Dermis microvascular lymphatic vessel endothelial cell (primary cell): ENCODE results near the gene SLAMF6. TPM values are rescaled to one million over a fixed set of nuclear protein-coding genes. Genes with fewer than 3 reads are reported as not detected.
A peak's percentile ranks its signal among the peaks of the same experiment; 100 is the strongest.

Experiments used
- DNase-seq, 2 donors: peaks; one replicate each; pipeline versions ENCODE4 v3.0.0 to v3.0.0-alpha.2; 2010; ENCODE audit warnings: low read depth in 2 of 2
- total RNA-seq: library from RNA; depleted of rRNA; stranded (reverse); fragments of >200 nt; gene quantifications from 2 replicates; pipeline ENCODE4 v1.2.1, GENCODE V29; 2014

SLAMF6 gene
- total RNA-seq, 1 donor from 2014 or later, result not detected

DNA sequence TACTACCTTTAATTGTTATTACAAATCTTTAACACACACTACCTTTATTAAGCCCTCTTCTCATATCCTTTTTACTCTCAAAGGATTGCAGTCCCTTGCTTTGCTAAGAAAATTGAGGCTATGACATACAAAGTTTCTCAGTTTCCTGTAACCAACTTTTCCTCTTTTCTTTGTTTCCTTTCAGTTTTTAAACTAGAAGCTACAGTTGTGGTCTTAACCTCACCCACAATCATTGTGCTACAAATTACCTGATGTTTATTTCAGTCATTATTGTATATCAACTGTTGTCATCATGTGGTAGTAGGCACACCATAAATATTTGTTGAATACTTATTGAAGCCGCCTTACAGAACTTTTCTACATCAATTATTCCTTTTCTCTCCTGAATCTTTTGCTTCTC lies 51.8 kb downstream of the SLAMF6 start:
- no peak for DNase-seq

DNA sequence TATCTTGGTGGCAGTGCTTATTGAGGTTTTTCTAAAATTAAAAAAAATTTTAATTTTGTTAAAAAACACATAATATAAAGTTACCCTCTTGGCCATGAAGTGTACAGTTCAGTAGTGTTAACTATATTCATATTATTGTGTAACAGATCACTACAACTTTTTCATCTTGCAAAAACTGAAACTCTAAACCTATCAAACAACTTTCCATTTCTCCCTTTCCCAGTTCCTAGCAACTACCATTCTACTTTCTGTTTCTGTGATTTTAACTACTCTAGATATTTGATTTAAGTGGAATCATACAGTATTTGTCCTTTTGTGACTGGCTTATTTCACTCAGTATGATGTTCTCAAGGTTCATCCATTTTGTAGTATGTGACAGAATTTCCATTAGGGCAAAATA lies 55.5 kb downstream of the SLAMF6 start:
- DNase-seq, result no peak

DNA sequence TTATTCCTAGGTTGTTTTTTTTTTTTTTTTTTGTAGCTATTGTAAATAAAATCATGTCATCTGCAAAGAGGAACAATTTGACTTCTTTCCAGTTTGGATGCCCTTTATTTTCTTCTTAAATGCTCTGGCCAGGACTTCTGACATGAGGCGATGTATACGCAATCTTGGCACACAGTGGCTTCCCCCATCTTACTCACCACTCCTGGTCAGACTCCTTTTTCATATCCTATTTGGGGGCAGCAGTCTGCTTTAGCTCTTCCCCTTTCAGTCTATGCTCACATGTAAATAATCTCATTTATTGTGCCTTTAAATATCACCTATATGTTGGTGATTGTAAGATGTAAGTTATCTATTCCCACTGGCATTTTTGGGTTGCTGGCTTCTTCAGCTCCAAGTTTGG lies 56.1 kb downstream of the SLAMF6 start:
- DNase-seq, result no peak

GRCh38 chr1:160465123-160465522 lies 57.9 kb downstream of the SLAMF6 start:
- no peak for DNase-seq

DNA sequence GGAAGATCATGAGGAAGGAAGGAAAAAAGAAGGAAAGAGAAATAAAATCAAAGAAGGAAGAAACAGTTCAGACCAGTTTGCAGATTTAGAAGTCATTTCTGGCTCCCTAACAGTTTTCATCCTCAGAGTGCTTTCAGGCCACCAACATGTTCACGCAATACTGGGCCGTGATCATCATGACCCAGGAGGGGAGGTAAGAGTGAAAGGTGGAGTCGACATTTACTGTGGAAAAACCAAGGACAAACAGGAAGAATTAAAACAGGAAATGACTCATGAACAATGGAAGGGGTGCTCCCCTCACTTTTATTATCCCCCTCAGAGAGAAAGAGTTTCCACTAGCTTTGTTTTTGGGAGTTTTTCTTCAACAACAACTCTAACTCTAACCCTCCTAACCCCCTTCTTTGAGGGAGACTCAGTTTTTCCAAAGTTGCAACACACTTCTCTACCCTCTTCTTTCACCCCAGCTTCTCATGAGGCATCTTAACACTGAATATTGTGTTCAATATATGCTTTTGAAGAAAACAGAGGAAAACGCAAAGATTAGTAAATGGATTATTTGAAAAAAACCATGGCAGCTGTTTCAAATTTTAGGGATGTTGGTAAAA lies 62.3 kb downstream of the SLAMF6 start:
- DNase-seq, result peak; percentile 3 to 27

- DNase-seq, result no peak
These were observed 62.8 kb downstream of the SLAMF6 start for GRCh38 chr1:160460214-160460642.

DNA sequence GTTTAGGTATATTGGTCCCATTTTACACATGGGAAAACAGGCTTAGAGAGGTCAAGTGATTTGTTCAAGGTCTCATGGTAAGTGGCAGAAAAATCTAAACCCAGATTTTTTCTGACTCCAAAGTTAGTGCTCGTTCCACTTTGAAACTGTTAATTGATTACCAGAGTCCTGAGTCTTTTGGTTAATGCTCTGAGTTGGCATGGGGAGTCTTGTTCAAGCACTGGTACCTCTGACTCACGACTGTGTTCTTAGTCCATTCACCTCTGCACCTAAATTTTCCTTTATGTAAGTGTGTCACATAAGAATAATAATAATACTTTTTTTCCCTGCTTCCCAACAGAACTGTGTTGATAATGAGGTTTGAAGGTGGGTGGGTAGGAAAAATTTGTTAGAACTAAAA lies 63.4 kb downstream of the SLAMF6 start:
- no peak for DNase-seq

DNA sequence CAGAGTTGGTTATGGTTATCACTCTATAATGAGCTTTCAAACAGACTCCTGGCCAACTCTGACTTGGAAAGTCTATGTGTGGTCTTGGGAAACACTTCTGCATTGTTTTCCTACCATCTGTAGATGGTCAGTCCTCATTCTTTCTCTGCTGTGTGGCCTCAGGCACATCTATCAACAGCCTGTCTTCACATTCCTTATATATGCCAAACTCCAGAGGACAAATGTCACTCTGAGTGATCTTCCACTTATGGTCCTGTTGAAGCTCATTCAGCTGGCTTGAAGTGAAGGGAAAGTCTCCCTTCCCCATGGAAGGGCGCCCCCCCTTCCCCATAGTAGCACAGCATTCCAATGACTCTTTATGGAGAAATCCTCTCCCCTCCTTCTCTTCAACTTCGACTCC lies 64.0 kb downstream of the SLAMF6 start:
- no peak for DNase-seq

DNA sequence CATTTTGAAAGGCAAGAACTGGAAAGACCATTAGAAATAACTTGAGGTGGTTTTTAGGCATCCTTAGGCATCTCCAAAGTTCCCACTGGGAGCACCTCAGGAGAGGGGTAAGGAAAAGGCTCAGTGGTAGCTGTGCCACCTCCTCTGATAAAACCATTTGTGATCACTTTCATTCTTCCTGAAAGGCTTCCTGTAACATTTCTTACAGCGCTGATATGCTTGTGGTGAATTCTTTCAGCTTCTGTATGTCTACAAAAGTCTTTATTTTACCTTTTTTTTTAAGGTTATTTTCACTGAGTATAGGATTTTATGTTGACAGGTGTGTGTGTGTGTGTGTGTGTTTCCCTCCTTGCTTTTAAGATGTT lies 67.9 kb downstream of the SLAMF6 start:
- no peak for DNase-seq

DNA sequence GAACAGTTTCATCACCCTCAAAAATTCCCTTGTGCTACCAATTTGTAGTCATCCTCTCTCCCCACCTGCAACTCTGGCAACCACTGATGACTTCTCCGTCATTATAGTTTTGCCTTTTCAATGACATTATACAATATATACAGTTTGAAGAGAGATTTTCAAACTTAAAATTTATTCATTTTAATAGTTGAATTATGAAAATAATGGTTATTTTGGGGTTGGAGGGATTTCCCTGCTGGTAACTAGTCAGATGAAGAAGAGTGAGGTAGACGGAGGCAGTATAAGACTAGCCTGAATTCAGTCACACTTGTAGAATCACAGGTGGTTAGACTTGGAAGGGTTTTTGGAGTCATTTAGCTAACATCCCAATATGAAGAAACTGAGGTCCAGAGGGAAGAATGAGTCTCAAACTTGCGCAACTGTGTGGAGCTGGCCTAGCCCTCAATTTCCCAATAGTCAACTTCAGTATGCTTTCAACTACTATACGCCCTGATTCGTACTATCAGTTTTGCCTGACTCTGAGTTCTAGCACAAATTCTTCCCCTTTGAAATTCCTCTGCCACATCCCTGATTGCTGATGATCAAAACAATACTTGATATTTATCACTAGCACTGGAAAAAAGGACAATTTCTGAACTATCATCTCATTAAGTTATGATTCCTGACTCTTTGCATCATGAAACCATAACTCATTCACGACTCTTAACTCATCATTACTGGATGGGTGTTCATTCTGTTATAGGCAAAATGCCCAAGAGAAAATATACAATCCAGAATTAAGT lies 68.5 kb downstream of the SLAMF6 start:
- no peak for DNase-seq

DNA sequence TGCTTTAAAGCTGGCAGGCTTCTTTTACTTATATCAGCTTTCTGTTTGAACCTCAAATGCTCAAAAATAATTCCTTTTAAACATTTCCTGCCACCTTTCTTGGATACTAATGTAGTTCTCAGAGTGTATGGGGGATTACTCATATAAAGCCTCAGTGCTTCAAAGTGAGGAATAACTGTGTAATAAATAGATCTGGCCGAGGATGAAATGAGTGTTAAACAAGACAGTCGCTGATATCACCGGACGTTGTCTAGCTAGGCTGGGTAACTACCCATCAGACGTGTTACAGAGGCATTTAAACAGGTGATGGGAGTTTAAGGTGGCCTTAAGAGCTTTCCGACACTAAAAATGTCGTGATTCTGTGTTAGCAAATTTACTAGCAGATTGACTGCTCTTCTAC lies 69.6 kb downstream of the SLAMF6 start:
- no peak for DNase-seq

DNA sequence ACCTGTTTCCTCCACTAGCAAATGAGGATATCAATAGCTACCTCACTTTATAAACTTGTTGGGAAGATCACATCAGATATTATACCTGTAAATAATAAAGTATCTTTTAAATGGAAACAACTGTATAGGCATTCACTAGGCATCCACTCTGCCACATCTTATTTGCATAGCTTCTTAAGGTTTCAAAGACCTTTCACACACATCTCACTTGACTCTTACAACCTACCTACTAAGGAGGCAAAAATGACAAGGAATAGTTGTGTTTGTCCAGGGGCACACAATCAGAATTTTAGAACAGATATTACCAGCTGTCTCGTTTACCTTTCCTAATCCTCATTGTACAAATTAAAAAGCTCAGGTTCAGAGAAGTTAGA lies 71.2 kb downstream of the SLAMF6 start:
- no peak for DNase-seq

DNA sequence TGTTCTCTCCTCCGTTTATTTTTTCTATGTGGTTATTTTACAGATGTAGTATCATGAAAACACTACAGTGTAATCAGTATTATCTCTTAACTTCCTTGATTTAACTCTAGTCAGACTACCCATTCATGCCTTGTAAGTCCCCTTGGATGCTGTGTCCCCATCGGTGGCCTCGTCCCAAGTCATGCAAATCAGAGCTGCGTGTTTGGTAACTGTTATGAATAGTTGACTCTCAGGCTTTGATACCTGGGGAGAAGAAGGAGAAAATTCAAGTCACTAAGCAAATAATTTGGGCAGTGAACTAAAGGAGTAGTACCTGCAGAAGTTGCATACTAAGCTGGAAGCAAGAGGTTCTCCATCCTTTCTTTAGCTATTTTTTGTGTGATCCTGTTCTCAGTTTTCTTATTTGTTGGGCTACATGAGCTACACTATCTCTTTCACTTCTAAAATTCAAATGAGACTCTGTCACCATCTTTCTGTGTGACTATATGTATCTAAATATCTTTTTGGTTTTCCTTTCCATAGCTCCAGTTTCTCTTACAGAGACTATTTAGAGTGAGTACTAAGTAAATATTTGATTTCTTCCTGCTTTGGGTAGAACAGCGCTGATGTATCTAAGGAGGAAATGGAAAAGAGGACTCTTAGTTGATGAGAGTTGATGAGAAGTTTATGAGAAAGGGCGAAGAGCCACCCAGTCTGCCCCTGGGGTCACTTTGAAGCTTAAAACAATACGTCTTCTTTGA lies 71.8 kb downstream of the SLAMF6 start:
- no peak for DNase-seq

DNA sequence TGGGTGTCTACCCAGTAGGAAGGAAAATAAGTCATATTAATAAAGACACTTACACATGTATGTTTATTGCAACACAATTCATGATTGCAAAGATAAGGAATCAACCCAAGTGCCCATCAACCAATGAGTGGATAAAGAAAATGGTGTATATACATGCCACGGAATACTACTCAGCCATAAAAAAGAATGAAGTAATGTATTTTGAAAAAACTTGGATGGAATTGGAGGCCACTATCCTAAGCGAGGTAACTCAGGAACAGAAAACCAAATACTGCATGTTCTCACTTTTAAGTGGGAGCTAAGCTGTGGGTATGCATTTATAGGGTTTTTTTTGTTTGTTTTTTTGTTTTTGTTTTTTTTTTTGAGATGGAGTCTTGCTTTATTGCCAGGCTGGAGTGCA lies 73.6 kb downstream of the SLAMF6 start:
- DNase-seq, result no peak

- no peak for DNase-seq
These were observed 76.0 kb downstream of the SLAMF6 start for GRCh38 chr1:160446945-160447600.

- no peak for DNase-seq
These were observed 83.3 kb downstream of the SLAMF6 start for GRCh38 chr1:160439718-160440117.

- no peak for DNase-seq
These were observed 84.1 kb downstream of the SLAMF6 start for GRCh38 chr1:160438935-160439334.

- no peak for DNase-seq
These were observed 84.6 kb downstream of the SLAMF6 start for GRCh38 chr1:160438317-160438918.

- no peak for DNase-seq
These were observed 85.4 kb downstream of the SLAMF6 start for GRCh38 chr1:160437432-160438316.

- DNase-seq, result no peak
These were observed 86.1 kb downstream of the SLAMF6 start for GRCh38 chr1:160436966-160437365.
